DMS 273 (cell line): ENCODE results near the gene SLC1A5.
"Not testable (repeated sequence)": the region's sequence is repeated elsewhere in the genome, so short reads cannot be mapped to it uniquely, and the experiment has no call there.

Experiments
- DNase-seq: peaks from one replicate; lab custom pipeline; 2025; ENCODE audit not compliant: unreplicated experiment; lab: John Stamatoyannopoulos, UW

The SLC1A5 gene

DNA sequence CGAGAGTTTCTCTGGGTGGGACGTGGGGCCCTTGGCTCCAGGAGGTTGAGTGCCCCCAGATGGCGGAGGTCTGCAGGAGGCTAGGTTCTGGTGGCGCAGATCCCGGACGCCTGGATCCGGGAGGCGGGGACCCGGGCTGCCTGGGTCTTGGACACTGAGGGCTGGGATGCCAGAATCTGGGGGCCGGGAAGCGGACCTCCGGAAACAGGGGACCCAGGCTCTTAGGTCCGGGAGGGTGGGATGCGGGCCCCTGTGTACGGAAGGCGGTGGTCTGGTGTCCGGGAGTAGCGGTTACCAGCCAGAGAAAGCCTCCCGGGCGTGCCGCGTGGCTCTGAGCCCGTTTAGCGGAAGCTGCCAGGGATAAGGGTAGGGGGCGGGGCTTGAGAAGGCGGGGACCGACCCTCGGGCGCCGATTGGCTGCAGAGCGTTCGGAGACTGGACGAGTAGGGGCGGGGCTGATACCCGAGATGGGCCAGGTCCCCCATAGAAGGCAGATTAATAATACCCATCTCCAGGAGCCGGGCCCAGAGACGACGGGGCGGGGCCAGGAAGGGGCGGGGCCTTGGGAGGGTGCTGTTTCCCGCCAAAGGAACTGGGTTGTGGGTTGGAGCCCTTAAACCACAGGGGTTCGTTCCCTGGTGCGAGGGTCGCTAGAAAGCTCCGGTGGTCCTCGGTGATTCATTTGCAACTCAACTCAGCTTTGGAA, at the start of gene SLC1A5:
Gene SLC1A5 (minus strand): TSS at position 333 of the 706 bp plus-strand sequence. CDS start 629 bp downstream, outside the sequence.
- DNase-seq: peak; percentile 99

DNA sequence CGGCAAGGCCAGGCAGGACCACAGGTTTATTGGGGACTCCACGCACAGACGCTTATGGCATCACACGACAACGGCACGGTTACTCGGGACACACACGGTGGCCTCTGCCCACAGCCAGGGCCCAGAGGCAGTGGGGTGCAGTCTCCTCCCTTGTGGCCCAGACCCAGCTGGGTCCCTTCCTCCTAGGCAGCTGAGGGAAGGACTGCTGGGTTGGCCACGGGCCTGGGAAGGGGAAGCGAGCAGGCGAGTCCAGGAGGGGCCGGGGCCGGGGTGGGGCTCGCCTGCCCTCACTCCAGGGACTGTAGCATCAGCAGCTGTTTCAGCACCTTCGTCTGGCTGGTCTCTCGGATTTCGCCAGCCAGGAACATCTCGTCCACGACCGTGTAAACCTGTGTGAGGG, 49.8 kb upstream of the SLC1A5 start:
- DNase-seq: no peak

DNA sequence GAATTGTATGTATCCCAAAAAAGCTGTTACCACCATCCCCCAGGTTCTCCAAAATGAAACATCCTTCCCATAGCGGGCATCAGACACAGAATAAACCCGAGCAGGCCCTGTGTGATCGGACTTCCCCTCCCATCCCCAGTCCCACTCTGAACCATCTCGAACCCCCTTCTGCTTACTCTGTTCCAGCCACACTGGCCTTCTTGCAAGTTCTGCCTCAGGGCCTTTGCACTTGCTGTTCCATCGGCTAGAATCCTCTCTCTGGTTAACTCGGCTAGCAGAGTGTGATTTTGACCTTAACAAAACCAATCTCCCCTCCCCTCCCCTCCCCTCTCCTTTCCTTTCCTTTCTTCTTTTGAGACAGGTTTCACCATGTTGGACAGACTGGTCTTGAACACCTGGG, 46.6 kb upstream of the SLC1A5 start:
- DNase-seq: no peak

DNA sequence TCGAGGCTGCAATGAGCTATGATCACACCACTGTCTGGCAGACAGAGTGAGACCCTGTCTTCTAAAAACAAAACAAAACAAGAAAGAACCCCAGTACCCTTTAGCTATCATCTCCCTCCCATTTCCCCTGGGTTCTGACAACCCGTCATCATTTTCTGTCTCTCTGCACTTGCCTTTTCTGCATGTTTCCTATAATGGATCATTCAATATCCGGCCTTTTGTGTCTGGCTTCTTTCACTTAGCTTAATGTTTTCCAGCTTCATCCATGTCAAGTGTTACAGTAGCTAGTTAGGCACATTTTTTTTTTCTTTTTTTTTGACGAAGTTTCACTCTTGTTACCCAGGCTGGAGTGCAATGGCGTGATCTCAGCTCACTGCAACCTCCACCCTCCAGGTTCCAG, 45.7 kb upstream of the SLC1A5 start:
- no peak for DNase-seq

DNA sequence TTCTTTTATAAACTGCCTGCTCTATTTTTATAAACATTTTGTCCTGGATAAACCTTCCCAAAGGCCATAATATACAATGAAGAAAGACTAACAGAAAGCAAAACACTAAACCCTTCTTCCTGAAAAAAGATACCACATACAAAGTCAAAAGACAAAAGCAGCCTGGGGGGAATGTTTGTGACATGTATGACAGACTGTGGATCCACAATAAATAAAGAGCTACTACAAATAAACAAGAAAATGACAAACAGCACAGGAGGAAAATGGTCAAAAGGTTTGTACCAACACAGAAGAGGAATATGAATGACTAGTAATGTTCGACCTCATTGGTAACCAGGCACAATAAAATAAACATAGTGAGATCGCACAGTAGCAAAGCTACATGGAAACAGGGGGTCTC, 42.5 kb upstream of the SLC1A5 start:
- DNase-seq: no peak

DNA sequence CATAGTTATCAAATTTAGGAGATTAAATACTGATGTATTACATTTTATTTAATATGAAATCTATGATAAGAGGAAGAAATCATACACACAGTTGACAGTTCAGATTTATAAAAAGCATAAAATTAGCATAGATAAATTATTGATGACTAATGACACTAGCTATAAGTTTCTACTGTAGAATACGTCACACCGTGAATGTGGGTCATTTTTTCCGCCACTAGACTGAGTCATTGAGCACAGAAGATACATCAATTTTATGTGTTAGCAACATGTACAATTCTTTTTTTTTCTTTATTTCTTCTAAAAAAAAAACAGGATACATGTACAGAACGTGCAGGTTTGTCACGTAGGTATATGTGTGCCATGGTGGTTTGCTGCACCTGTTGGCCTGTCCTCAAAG, 40.1 kb upstream of the SLC1A5 start:
- DNase-seq: no peak

DNA sequence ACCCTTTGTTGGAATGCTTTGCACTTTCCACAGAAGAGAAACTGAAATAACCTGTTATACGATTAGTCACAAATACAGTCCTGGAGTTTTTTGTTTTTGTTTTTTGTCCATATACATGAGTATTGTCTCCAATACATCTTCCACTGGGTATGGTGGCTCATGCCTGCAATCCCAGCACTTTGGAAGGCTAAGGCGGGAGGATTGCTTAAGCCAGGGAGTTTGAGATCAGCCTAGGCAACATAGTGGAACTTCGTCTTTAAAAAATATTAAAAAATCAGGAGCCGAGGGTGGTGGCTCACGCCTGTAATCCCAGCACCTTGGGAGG, 37.3 kb upstream of the SLC1A5 start:
- DNase-seq: no peak

DNA sequence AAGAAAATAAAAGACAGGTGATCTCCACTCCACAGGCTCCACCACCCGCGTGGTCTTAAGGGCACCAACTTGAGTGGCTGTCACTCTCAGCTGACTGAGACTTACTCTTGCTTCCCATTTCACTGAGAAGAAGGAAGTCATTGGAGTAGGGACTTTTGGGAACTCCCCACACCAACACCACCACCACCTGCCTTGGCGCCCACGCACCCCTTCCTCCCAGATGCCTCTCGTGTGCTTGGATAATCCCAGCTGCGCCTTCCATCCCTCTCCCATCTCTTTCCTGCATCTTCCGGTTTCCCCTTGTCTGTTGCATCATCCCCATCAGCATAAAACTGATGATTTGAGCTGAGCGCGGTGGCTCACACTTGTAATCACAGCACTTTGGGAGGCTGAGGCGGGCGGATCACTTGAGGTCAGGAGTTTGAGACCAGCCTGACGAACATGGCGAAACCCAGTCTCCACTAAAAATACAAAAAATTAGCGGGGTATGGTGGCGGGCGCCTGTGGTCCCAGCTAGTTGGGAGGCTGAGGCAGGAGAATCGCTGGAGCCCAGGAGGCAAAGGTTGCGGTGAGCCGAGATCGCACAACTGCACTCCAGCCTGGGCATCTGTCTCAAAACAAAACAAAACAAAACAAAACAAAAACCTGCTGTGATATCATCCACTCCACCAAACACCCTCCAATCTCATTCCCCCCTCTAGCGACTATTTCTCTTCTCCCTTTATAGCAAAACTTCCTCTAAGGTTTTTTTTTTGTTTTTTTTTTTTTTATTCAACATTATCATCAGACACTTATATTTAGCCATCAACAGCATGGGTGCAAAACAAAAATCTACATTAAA, 36.7 kb upstream of the SLC1A5 start:
- no peak for DNase-seq

DNA sequence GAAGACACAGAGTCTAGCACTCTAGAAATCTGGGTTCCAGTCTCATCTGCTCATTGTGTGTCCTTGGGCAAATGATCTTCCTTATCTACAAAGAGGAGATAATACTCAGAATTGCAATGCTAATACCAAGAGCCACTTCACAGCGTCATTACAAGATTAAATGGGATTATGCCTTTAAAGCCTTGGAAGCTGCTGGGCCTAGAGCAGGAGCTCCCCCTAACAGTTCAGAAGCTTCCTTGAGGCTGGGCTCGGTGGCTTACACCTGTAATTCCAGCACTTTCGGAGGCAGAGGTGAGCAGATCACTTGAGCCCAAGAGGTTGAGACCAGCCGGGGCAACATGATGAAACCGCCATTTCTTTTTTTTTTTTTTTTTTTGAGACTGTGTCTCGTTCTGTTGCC, 34.7 kb upstream of the SLC1A5 start:
- DNase-seq: no peak

DNA sequence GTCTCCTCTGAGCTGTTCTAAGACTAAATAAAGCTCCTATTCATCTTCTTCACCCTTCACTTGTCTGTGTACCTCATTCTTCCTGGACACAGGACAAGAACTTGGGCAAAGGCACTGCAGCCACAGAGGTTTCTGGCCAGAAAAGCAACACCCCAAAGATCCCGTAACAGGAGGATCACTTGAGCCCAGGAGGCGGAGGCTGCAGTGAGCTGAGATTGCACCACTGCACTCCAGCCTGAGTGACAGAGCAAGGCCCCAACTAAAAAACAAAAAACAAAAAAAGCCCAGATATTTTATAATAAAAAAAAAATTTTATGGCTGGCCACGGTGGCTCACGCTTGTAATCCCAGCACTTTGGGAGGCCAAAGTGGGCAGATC, 34.0 kb upstream of the SLC1A5 start:
- DNase-seq: not testable (repeated sequence)

DNA sequence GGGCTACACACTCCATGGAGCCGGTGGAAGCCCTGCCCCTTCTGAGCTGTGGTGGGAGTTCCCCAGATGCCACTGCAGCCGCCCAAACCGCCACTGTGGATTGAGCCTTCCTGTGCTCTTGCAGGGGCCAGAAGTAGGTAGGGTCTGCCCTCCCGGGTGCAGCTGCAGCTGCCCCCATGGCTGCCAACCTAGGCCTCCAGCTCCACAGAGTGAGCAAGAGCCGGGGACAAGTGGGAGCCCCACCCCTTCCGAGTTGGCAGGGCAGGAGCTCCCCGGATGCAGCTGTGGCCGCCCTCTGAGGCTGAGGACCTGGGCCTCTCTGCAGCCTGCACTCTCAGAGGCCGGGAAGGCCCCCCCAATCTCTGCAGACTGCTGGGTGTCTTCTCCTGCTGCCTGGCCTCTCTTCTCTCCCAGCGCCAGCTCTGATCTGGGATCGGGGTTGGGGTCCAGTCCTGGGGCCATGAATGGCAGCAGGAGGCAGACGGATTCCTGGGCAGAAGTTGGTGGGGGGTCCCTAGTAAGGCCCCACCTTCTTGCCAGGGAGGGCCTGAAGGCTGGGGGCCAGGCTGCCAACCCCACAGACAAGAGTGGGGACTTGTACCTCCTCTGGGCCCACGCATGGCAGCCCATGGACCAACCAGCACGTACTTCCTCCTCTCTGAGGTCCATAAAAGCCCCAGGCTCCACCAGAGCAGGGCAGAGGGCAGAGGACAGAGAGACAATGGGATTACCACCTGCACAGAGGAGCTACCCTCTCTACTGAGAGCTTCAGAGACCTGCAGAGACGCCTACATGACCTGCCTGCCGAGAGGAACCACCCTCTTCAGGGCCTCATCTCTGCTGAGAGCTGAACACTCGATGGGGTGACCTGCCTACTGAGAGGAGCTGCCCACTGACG, 33.4 kb upstream of the SLC1A5 start:
- no peak for DNase-seq

DNA sequence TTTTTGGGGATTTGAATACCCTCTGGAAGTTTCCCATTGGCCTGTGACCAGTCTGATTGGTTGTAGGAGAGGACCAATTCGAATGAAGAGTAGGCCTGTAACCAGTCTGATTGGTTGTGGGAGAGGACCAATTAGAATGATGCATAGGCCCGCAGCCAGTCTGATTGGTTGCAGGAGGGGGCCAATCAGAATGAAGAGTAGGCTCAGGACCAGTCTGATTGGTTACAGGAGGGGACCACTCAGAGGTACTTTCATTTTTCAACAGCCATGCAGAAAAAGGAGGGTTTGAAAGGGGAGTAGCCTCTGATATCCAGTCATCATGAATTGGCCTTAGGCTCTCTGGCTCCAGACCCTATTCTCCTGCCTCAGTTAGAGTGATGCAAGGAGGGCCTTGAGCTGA, 30.4 kb upstream of the SLC1A5 start:
- DNase-seq: peak; percentile 52

DNA sequence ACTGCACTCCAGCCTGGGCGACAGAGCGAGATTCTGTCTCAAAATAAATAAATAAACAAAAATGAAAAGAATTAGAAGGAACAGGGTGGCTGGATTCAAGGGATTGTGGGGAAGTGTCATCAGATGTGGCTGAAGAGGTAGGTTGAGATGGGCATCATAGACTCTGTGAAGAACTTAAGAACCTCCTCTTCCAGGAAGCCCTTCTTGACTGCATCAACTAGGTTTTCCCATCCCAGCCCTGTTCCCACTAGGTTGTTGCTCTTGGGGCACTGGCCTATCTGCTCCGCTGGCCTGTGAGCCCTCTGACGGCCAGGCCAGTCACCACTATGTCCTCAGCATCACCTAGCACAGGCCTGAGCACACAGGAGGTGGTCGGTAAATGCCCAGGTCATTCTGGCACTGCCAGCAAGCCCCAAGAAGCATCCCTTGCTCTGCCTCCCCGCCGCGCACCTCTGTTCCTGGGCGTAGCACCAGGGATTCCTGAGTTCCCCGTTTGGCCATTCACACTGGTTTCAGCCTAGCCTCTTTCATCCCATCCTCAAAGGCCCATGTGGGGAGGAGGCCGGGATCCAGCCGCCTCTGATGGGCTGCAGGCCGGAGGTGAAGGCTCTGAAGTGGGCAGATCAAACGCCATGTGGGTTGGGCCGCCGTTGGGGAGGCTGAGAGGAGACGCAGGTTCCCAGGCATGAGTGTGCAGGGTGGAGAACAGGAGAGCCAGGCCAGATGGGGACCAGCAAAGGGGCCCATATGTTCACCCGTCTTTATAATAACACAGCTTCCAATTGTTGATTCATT, 27.6 kb upstream of the SLC1A5 start:
- DNase-seq: peak; percentile 84

DNA sequence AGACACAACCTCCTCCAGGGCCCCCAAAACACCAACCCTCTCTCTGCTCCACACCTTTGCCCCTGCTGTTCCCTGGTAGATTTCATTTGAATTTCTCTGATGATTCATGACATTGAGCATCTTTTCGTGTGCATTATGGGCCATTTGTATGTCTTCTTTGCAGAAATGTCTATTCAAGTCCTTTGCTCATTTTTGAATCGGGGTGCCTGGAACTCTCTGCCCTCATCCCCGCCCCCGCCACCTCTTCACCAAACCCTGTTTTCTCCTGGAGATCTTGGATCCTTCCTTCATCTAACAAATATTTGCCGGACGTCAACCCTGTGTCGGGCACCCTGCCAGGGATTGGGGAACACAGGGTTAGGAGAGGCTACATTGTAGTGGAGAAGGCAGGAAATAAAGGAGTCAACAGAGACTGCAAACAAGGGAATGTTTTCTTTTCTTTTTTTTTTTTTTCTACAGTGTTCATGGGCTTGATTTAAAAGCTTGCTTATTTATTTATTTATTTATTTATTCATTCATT, 25.5 kb upstream of the SLC1A5 start:
- DNase-seq: no peak

DNA sequence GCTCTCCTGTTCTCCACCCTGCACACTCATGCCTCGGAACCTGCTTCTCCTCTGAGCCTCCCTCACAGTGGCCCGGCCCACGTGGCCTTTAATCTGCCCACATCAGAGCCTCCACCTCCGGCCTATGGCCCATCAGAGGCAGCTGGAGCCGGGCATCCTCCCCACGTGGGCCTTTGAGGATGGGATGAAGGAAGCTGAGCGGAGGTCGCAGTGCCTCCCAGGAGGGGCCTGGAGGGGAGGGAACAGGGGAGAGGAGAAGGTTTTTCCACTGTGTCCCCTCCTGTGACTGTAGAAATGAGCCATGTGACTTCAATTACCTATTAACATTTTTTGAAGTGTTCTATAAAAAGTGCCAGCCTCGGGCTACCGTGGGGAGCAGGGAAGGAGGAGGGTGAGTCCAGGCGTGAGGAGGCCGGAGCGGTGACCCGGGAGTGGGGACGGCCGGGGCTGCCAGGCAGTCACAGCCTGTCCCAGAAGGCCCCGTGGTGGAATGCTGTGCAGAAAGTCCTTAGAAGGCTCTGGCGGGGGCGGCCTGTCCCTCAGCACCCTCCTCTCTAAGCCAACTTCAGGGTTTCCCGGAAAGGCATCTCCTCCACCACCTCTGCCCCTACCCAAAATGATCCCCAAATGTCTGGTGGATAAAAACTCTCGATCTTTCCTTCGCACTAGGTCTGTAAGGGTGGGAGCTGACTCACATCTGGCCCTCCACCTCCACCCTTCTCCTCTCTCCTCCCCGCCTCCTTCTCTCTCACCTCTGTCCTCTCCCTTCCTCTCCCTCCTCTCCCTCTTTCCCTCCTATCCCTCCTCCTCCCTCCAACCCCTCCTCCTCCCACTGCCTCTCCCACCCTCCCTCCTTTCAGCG, 24.8 kb upstream of the SLC1A5 start:
- no peak for DNase-seq

DNA sequence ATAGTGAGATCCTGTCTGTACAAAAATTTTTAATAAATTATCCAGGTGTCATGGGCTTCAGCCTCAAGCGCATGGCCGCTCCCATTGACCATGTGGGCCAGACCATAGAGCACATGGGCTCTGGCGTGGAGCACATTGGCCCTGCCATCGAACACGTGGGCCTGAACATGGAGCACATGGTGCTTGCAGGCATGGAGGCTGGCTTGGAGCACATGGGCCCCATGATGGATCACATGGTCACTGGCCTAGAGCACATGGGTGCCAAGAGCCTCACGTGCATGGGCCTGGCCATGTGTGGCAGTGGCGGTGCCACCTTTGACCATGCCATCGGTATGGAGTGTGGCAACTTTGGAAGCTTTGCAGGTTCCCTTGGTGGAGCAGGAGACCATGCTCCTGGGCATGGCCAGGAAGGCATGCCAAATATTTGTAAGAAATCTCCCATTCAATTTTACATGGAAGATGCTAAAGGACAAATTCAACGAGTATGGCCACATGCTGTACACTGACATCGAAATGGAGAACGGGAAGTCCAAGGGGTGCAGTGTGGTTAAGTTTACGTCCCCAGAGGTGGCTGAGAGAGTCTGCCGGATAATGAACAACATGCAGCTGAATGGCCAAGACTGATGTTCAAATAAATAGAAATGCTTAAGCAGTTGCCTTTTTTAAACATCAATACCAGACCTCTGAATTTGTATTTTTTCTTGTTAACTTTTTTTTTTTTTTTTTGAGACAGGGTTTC, 21.3 kb upstream of the SLC1A5 start:
- DNase-seq: no peak

DNA sequence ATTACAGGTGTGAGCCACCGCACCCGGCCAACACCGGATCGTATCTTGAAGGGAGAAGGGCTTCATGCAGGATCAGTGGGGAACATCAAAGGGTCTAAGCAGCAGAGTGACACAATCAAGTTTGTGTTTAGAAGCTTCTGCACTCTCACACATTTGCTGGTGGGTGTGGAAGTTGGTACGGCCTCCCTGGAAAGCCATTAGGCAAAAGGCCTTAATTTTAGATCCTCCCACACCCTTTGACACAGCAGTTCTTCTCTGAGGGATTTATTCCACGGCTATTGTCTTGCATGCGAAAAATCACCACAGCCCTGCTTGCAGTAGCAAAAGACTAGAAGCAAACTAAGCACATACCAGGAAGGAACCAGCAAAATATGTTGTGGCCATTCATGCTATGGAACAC, 18.3 kb upstream of the SLC1A5 start:
- DNase-seq: no peak

DNA sequence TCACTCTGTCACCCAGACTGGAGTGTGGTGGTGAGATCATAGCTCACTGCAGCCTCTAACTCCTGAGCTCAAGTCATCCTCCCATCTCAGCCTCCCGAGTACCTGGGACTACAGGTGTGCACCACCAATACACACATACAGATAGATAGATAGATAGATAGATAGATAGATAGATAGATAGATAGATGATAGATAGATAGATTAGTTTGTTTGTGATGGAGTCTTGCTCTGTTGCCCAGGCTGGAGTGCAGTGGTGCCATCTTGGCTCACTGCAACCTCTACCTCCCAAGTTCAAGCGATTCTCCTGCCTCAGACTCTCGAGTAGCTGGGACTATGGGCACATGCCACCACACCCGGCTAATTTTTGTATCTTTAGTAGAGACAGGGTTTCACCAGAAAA, 16.0 kb upstream of the SLC1A5 start:
- not testable (repeated sequence) for DNase-seq

DNA sequence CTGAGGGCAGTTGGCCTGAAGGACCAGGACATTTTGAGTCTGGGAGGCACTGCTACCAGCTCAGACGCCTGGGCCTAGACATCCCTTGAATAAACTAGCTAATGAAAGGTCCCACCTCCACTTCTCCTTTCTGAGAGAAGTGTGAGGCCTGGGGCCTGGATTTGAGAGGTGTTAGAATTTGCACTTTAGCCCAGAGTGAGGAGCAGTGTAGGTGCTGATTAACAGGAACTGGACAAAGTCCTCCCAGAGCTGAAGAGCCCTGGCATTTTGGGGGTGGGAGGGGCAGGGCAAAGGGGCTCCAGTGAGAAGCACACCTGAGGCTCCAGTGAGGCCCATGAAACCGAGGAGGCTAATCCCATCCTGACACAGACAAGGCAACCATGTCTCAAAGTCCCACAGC, 15.2 kb upstream of the SLC1A5 start:
- no peak for DNase-seq
